Activated gamma-delta T cell treated with Interleukin-2 at 50 U/mL for 16 hours (primary cell): ENCODE results near the gene CFAP74.

Experiments used
- DNase-seq: peaks from one replicate; pipeline ENCODE4 v3.0.0-alpha.2; 2020

CFAP74 gene

GRCh38 chr1:2003541-2004131, at the start of gene CFAP74:
Gene CFAP74 (minus strand): TSS chr1:2003786. CDS start chr1:1990956, 12,830 bp downstream.
- DNase-seq, result no peak

GRCh38 chr1:2053217-2053616, 49.6 kb upstream of the CFAP74 start:
- DNase-seq, result no peak

- no peak for DNase-seq
Observed at GRCh38 chr1:2052756-2053155, 49.2 kb upstream of the CFAP74 start.

GRCh38 chr1:2052054-2052679, 48.6 kb upstream of the CFAP74 start:
- DNase-seq, result no peak

- DNase-seq, result no peak
Observed at GRCh38 chr1:2050793-2051682, 47.5 kb upstream of the CFAP74 start.

- DNase-seq, result peak; percentile 36
Observed at GRCh38 chr1:2050461-2050792, 46.8 kb upstream of the CFAP74 start.

GRCh38 chr1:2049718-2050431, 46.3 kb upstream of the CFAP74 start, which contains the start of gene PRKCZ:
Gene PRKCZ (plus strand): TSS chr1:2050411. CDS start chr1:2050631, 220 bp downstream.
- DNase-seq, result peak; percentile 96

- no peak for DNase-seq
Observed at GRCh38 chr1:2049225-2049717, 45.7 kb upstream of the CFAP74 start.

GRCh38 chr1:2047749-2048729, 44.5 kb upstream of the CFAP74 start:
- DNase-seq, result no peak

GRCh38 chr1:2046953-2047748, 43.6 kb upstream of the CFAP74 start:
- no peak for DNase-seq

- DNase-seq, result peak; percentile 34
Observed at GRCh38 chr1:2046174-2046917, 42.8 kb upstream of the CFAP74 start.

- no peak for DNase-seq
Observed at GRCh38 chr1:2045468-2046173, 42.0 kb upstream of the CFAP74 start.

- peak; percentile 75 for DNase-seq
Observed at GRCh38 chr1:2044510-2045319, 41.1 kb upstream of the CFAP74 start.

- DNase-seq, result no peak
Observed at GRCh38 chr1:2043886-2044285, 40.3 kb upstream of the CFAP74 start.

- DNase-seq, result no peak
Observed at GRCh38 chr1:2042830-2043773, 39.5 kb upstream of the CFAP74 start.

GRCh38 chr1:2041887-2042286, 38.3 kb upstream of the CFAP74 start:
- no peak for DNase-seq

GRCh38 chr1:2041305-2041704, 37.7 kb upstream of the CFAP74 start:
- DNase-seq, result no peak
